Measurements from ENCODE around the gene GGTLC2. TPM values are rescaled to one million over a fixed set of nuclear protein-coding genes. Genes with fewer than 3 reads are reported as not detected.
"Not testable (repeated sequence)": the region's sequence is repeated elsewhere in the genome, so short reads cannot be mapped to it uniquely, and the experiment has no call there.

Gene GGTLC2
- not detected for total RNA-seq

DNA sequence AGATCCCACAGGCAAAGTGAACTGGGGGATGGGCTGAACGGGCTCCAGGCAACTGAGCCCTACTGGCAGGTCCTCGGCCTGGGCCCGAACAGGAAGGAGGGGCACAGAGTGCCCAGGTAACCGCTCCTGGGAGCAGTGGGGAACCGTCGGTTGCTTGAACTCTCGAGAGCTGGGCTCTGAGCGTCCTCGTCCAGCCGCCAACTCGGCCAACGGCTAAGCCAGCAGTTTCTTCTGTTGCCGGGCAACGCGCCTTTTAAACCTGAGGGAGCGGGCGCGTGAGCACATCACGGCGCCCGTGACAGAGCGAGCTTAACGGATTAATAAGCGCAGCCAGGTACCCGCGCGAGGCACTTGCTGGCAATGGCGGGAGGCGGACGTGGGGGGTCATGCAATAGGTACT lies at the start of gene GGTLC2:
GGTLC2 (plus strand) TSS at position 301 of the 400 bp plus-strand sequence. CDS start 1,732 bp downstream, outside the sequence.
- not testable (repeated sequence) for H3K36me3 ChIP-seq (ENCODE audit: control insufficient read depth in 3 of 3, insufficient read depth in 3 of 3, low read length in 3 of 3); H3K27me3 ChIP-seq (ENCODE audit: control insufficient read depth in 3 of 3, insufficient read depth in 3 of 3, low read length in 3 of 3); H3K4me3 ChIP-seq (ENCODE audit: low read length in 3 of 3); H3K27ac ChIP-seq (ENCODE audit: low read depth, low read length); H3K4me1 ChIP-seq (ENCODE audit: control insufficient read depth in 3 of 3, insufficient read depth in 3 of 3, low read length in 3 of 3); H3K9ac ChIP-seq (ENCODE audit: low read depth in 1 of 3, low read length in 3 of 3); H3K9me3 ChIP-seq (ENCODE audit: control insufficient read depth in 3 of 3, low read length in 3 of 3)

DNA sequence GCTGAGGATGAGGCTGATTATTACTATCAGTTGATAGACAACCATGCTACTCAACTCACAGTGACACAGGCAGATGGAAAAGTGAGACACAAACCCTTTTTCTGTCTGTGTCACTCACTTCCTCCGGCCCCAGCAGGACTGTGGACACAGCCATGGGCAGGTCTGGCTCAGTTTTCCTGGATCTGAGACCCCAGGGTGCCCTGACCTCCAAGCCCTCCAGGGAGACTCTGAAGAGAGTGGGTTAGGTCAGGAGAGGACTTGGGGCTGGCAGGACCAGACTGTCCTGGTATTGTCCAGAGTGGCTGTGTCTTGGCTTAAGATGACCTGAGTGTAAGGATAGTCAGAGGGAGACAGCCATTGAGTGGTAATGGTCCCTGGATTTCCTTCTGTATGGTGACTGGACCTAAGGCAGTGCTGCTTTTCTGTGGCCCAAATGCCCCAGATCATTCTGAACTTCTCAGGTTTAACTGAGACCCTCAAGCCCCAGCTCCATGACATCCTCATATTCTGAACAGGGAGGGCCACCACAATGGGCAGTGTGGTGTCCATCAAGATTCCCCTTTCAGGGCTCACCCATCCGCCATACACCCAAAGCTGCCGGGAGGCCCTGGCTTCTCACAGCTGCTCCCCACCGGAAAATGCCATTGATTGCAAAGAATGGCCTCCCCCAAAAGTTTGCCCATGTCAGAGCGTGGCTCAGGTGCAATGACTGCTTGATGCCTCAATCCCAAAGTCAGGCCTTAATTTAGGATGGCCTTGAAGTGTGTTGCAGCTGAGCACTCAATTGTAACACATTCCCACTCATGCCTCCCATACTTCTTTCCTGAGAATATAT lies 49.2 kb upstream of the GGTLC2 start:
- H3K9me3 ChIP-seq (ENCODE audit: control insufficient read depth in 3 of 3, low read length in 3 of 3) = no peaks in the 10 kb centered on the region
- H3K4me3 ChIP-seq (ENCODE audit: low read length in 3 of 3) = no peak overlapping the region
- no peaks in the 10 kb centered on the region for H3K36me3 ChIP-seq (ENCODE audit: control insufficient read depth in 3 of 3, insufficient read depth in 3 of 3, low read length in 3 of 3)
- H3K27me3 ChIP-seq (ENCODE audit: control insufficient read depth in 3 of 3, insufficient read depth in 3 of 3, low read length in 3 of 3) = peaks cover 0 to 22% (median 4%) of the 10 kb centered on the region in 3 donors
- H3K27ac ChIP-seq (ENCODE audit: low read depth, low read length) = no peak overlapping the region
- H3K9ac ChIP-seq (ENCODE audit: low read depth in 1 of 3, low read length in 3 of 3) = no peak overlapping the region
- H3K4me1 ChIP-seq (ENCODE audit: control insufficient read depth in 3 of 3, insufficient read depth in 3 of 3, low read length in 3 of 3) = no peaks in the 10 kb centered on the region

DNA sequence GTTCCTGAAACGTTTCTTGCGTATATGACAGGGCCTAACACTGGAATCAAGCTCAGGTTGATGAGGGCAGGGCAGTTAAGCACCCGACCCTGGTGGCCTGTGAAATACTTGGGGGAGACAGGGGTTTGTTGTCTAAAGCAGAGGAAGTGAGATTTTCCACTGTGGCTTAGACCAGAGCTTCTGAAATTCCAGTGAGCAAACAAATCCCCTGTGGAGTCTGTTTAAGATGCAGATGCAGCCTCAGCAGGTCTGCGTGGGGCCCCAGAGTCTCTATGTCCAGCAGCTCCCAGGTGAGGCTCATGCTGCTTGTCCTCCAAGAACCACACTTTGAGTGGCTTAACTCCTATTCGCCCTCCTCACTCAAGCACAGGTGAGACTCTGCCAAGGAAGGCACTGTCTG lies 46.3 kb upstream of the GGTLC2 start:
- H3K36me3 ChIP-seq (ENCODE audit: control insufficient read depth in 3 of 3, insufficient read depth in 3 of 3, low read length in 3 of 3) = no peaks in the 10 kb centered on the region
- no peaks in the 10 kb centered on the region for H3K9me3 ChIP-seq (ENCODE audit: control insufficient read depth in 3 of 3, low read length in 3 of 3)
- no peak overlapping the region for H3K4me3 ChIP-seq (ENCODE audit: low read length in 3 of 3)
- H3K27ac ChIP-seq (ENCODE audit: low read depth, low read length) = no peak overlapping the region
- no peaks in the 10 kb centered on the region for H3K4me1 ChIP-seq (ENCODE audit: control insufficient read depth in 3 of 3, insufficient read depth in 3 of 3, low read length in 3 of 3)
- no peak overlapping the region for H3K9ac ChIP-seq (ENCODE audit: low read depth in 1 of 3, low read length in 3 of 3)
- peaks cover 0 to 15% (median 4%) of the 10 kb centered on the region in 3 donors for H3K27me3 ChIP-seq (ENCODE audit: control insufficient read depth in 3 of 3, insufficient read depth in 3 of 3, low read length in 3 of 3)

DNA sequence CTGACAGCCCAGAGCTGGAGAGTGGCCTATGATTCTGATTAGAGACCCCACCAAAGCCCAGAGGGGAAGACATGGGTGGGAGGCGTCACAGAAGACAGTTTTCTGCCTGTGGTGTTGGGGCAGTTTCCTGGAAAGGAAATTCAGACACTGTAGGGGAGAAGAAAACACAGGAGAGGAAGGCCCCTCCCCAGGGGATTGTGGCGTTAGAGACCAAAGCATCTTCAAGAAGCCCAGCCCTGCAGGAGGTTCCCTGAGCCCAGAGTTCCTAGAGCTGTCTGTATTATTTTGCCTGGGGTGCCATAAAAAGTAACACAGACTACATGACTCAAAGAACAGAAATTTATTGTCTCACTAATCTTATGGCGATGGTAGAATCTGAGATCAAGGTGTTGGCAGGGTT lies 45.2 kb upstream of the GGTLC2 start:
- Histone ChIP-seq H3K4me1 (ENCODE audit: control insufficient read depth in 3 of 3, insufficient read depth in 3 of 3, low read length in 3 of 3) (no peaks in the 10 kb centered on the region), H3K27ac (ENCODE audit: low read depth, low read length) (no peak overlapping the region), H3K9ac (ENCODE audit: low read depth in 1 of 3, low read length in 3 of 3) (no peak overlapping the region), H3K4me3 (ENCODE audit: low read length in 3 of 3) (no peak overlapping the region), H3K9me3 (ENCODE audit: control insufficient read depth in 3 of 3, low read length in 3 of 3) (no peaks in the 10 kb centered on the region), H3K36me3 (ENCODE audit: control insufficient read depth in 3 of 3, insufficient read depth in 3 of 3, low read length in 3 of 3) (no peaks in the 10 kb centered on the region), H3K27me3 (ENCODE audit: control insufficient read depth in 3 of 3, insufficient read depth in 3 of 3, low read length in 3 of 3) (peaks cover 0 to 15% (median 4%) of the 10 kb centered on the region in 3 donors)

DNA sequence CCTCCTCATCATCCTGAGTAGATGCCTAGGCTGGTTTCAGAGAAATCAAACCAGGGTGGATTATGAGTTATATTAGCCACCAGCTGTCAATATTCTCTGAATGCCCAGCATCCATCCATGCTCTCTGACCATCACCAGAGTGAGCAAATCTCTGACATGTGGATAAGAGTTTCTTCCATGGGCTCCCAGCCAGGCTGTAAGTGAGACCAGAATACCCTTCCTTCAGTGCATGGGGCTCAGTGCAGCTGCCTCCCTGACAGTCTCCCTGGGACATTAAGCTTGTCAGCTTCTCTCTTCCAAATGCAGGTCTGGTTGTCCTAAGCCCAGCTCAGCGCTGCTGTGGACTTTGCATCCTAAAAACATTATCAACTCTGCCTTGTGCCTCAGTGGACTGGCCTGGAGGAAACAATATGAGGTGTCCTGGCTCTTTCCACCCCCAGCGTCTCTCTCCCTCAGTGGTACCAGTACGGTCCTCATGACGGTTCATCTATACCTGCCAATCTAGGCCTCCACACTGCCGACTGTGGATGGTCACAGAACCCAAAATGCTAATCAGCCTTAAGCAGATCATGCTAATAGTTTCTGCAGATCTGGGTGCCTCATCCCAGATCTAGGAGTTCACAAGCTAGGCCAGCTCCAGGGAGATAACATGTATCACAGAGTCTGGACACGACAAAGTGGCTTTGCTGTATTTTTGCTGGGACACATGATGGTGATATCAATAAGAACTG lies 43.7 kb upstream of the GGTLC2 start:
- no peak overlapping the region for H3K9ac ChIP-seq (ENCODE audit: low read depth in 1 of 3, low read length in 3 of 3)
- H3K27me3 ChIP-seq (ENCODE audit: control insufficient read depth in 3 of 3, insufficient read depth in 3 of 3, low read length in 3 of 3) = peaks cover 0 to 3% (median 0%) of the 10 kb centered on the region in 3 donors
- H3K9me3 ChIP-seq (ENCODE audit: control insufficient read depth in 3 of 3, low read length in 3 of 3) = no peaks in the 10 kb centered on the region
- no peak overlapping the region for H3K4me3 ChIP-seq (ENCODE audit: low read length in 3 of 3)
- no peaks in the 10 kb centered on the region for H3K4me1 ChIP-seq (ENCODE audit: control insufficient read depth in 3 of 3, insufficient read depth in 3 of 3, low read length in 3 of 3)
- no peak overlapping the region for H3K27ac ChIP-seq (ENCODE audit: low read depth, low read length)
- no peaks in the 10 kb centered on the region for H3K36me3 ChIP-seq (ENCODE audit: control insufficient read depth in 3 of 3, insufficient read depth in 3 of 3, low read length in 3 of 3)

DNA sequence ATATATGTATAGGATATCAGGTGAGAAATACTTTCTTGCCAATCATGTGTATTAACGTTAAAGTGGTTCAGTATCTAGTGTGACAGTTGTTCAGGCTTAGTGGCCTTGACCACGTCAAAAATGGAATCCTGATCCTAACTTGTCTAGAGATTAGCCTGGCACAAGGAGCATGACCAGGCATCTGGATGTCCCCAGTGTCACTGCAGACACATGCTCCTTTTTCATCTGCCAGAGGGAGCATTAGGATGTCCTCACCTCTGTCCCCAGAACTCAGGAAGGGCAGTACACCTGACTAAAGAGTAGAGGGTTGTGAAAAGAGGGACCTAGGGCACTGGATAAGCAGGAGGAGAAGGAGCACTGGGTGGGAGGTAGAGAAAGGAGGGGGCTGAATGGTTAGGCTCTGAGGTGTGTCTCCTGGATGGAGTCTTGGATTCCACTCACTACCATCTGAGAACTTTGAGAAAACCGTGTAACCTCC lies 40.9 kb upstream of the GGTLC2 start:
- Histone ChIP-seq H3K27me3 (ENCODE audit: control insufficient read depth in 3 of 3, insufficient read depth in 3 of 3, low read length in 3 of 3) (peaks cover 0 to 3% (median 0%) of the 10 kb centered on the region in 3 donors), H3K4me1 (ENCODE audit: control insufficient read depth in 3 of 3, insufficient read depth in 3 of 3, low read length in 3 of 3) (no peaks in the 10 kb centered on the region), H3K9me3 (ENCODE audit: control insufficient read depth in 3 of 3, low read length in 3 of 3) (peaks cover 0 to 4% (median 3%) of the 10 kb centered on the region in 3 donors), H3K36me3 (ENCODE audit: control insufficient read depth in 3 of 3, insufficient read depth in 3 of 3, low read length in 3 of 3) (no peaks in the 10 kb centered on the region), H3K27ac (ENCODE audit: low read depth, low read length) (no peak overlapping the region), H3K9ac (ENCODE audit: low read depth in 1 of 3, low read length in 3 of 3) (no peak overlapping the region), H3K4me3 (ENCODE audit: low read length in 3 of 3) (no peak overlapping the region)

DNA sequence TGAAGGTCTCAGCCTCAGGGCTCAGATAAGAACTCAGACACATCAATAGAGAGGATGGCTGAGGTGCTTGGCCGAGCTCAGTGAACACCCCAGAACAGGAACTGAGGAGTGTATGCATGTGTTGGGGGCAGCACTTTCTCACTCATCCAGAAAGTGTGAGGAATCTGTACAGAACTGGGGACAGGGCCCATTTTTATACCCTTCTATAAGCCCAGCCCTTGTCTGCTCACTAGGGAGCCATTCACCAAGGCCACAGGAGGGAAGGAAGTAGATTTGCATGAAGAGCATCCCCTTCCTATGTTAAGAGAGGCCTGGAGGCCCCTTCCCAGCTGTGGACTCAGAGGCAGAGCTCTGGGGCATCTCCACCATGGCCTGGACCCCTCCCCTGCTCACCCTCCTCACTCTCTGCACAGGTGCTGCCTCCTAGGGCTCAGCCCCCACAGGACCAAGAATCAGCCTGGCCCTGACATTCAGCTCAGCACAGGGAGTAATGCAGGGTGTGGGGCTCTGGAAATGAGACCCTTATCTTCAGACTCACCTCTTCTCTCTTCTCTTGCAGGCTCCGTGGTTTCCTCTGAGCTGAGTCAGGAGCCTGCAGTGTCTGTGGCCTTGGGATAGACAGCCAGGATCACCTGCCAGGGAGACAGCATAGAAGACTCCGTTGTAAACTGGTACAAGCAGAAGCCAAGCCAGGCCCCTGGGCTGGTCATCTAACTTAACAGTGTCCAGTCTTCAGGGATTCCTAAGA lies 39.9 kb upstream of the GGTLC2 start:
- Histone ChIP-seq H3K4me3 (ENCODE audit: low read length in 3 of 3) (no peak overlapping the region), H3K9me3 (ENCODE audit: control insufficient read depth in 3 of 3, low read length in 3 of 3) (peaks cover 0 to 4% (median 3%) of the 10 kb centered on the region in 3 donors), H3K9ac (ENCODE audit: low read depth in 1 of 3, low read length in 3 of 3) (no peak overlapping the region), H3K4me1 (ENCODE audit: control insufficient read depth in 3 of 3, insufficient read depth in 3 of 3, low read length in 3 of 3) (no peaks in the 10 kb centered on the region), H3K27me3 (ENCODE audit: control insufficient read depth in 3 of 3, insufficient read depth in 3 of 3, low read length in 3 of 3) (no peaks in the 10 kb centered on the region), H3K27ac (ENCODE audit: low read depth, low read length) (no peak overlapping the region), H3K36me3 (ENCODE audit: control insufficient read depth in 3 of 3, insufficient read depth in 3 of 3, low read length in 3 of 3) (no peaks in the 10 kb centered on the region)

DNA sequence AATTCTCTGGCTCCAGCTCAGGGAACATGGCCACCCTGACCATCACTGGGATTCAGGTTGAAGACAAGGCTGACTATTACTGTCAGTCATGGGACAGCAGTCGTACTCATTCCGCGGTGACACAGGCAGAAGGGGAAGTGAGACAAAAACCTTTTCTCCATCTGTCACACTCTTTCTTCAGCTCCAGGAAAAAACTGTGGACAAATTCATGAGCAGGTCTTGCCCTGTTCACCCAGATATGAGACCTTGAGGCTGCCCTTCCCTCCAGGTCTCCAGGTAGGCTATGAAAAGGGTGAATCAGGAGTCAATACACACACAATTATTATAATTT lies 39.4 kb upstream of the GGTLC2 start:
- H3K27ac ChIP-seq (ENCODE audit: low read depth, low read length) = no peak overlapping the region
- peaks cover 0 to 3% (median 0%) of the 10 kb centered on the region in 3 donors for H3K27me3 ChIP-seq (ENCODE audit: control insufficient read depth in 3 of 3, insufficient read depth in 3 of 3, low read length in 3 of 3)
- H3K36me3 ChIP-seq (ENCODE audit: control insufficient read depth in 3 of 3, insufficient read depth in 3 of 3, low read length in 3 of 3) = no peaks in the 10 kb centered on the region
- no peak overlapping the region for H3K9ac ChIP-seq (ENCODE audit: low read depth in 1 of 3, low read length in 3 of 3)
- H3K4me1 ChIP-seq (ENCODE audit: control insufficient read depth in 3 of 3, insufficient read depth in 3 of 3, low read length in 3 of 3) = no peaks in the 10 kb centered on the region
- H3K9me3 ChIP-seq (ENCODE audit: control insufficient read depth in 3 of 3, low read length in 3 of 3) = peaks cover 0 to 4% (median 3%) of the 10 kb centered on the region in 3 donors
- H3K4me3 ChIP-seq (ENCODE audit: low read length in 3 of 3) = no peak overlapping the region

DNA sequence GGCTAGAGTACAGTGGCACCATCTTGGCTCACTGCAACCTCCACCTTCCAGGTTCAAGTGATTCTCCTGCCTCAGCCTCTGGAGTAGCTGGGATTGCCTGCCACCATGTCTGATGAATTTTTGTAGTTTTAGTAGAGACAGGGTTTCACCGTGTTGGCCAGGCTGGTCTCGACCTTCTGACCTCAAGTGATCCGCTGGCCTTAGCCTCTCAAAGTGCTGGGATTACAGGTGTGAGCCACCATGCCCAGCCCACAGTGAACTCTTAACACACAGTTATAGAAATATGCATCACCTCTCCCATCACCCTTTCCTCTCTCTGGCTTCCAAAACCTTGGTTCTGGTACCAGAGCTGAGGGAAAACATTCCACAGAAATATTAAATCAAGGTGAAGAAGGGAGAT lies 36.4 kb upstream of the GGTLC2 start:
- H3K36me3 ChIP-seq (ENCODE audit: control insufficient read depth in 3 of 3, insufficient read depth in 3 of 3, low read length in 3 of 3); H3K4me1 ChIP-seq (ENCODE audit: control insufficient read depth in 3 of 3, insufficient read depth in 3 of 3, low read length in 3 of 3); H3K27me3 ChIP-seq (ENCODE audit: control insufficient read depth in 3 of 3, insufficient read depth in 3 of 3, low read length in 3 of 3); H3K4me3 ChIP-seq (ENCODE audit: low read length in 3 of 3); H3K9ac ChIP-seq (ENCODE audit: low read depth in 1 of 3, low read length in 3 of 3); H3K27ac ChIP-seq (ENCODE audit: low read depth, low read length); H3K9me3 ChIP-seq (ENCODE audit: control insufficient read depth in 3 of 3, low read length in 3 of 3): not testable (repeated sequence)

Measured in skeletal muscle tissue (tissue), 4 donors.